H9 (cell line): ENCODE data around the gene ESPL1. TPM values are rescaled to one million over a fixed set of nuclear protein-coding genes. Genes with fewer than 3 reads are reported as not detected.

ENCODE experiments used
- DNase-seq: peaks from one replicate; pipeline ENCODE4 v3.0.0-alpha.2; 2017
- H2AFZ ChIP-seq: one replicate; pipeline ENCODE4 v1.6.1; 2013; ENCODE audit warnings: mild to moderate bottlenecking, low read length, control low read depth, moderate library complexity
- H2AK5ac ChIP-seq: 2 replicates; pipeline ENCODE4 v1.6.1; 2013; ENCODE audit warnings: low read length, control low read depth, mixed read lengths; ENCODE audit not compliant: insufficient read length
- H2BK120ac ChIP-seq: one replicate; pipeline ENCODE4 v1.6.1; 2013; ENCODE audit warnings: low read depth, mild to moderate bottlenecking, low read length, control low read depth, inconsistent platforms; ENCODE audit not compliant: poor library complexity, severe bottlenecking
- H2BK12ac ChIP-seq: 2 replicates; pipeline ENCODE4 v1.6.1; 2013; ENCODE audit warnings: low read length, control low read depth, mixed read lengths, low read depth; ENCODE audit not compliant: insufficient read length
- H2BK15ac ChIP-seq: 2 replicates; pipeline ENCODE4 v1.6.1; 2013; ENCODE audit warnings: low read depth, low read length, control low read depth
- H2BK20ac ChIP-seq: one replicate; pipeline ENCODE4 v1.6.1; 2013; ENCODE audit warnings: low read depth, mild to moderate bottlenecking, low read length, control low read depth, inconsistent platforms; ENCODE audit not compliant: poor library complexity, severe bottlenecking
- H2BK5ac ChIP-seq: 2 replicates; pipeline ENCODE4 v1.6.1; 2013; ENCODE audit warnings: low read length, control low read depth, mixed read lengths; ENCODE audit not compliant: insufficient read length
- H3K14ac ChIP-seq: 2 replicates; pipeline ENCODE4 v1.6.1; 2013; ENCODE audit warnings: low read length, control low read depth; ENCODE audit not compliant: insufficient read depth
- H3K18ac ChIP-seq: 2 replicates; pipeline ENCODE4 v1.6.1; 2013; ENCODE audit warnings: low read depth, mild to moderate bottlenecking, mixed read lengths, low read length, control low read depth; ENCODE audit not compliant: insufficient read length
- H3K23ac ChIP-seq: 2 replicates; pipeline ENCODE4 v1.6.1; 2013; ENCODE audit warnings: low read length, control low read depth, mixed read lengths, low read depth; ENCODE audit not compliant: insufficient read length
- H3K23me2 ChIP-seq: 2 replicates; pipeline ENCODE4 v1.6.1; 2013; ENCODE audit warnings: low read depth, mild to moderate bottlenecking, mixed read lengths, low read length, control low read depth; ENCODE audit not compliant: insufficient read length, poor library complexity, severe bottlenecking
- H3K27ac ChIP-seq: 2 replicates; pipeline ENCODE4 v1.5.1; 2013; ENCODE audit warnings: low read length, control low read depth, mixed read lengths, low read depth; ENCODE audit not compliant: insufficient read length
- H3K27me3 ChIP-seq: 2 replicates; pipeline ENCODE4 v1.6.1; 2013; ENCODE audit warnings: low read length, control low read depth, inconsistent platforms; ENCODE audit not compliant: insufficient read depth
- H3K4ac ChIP-seq: 2 replicates; pipeline ENCODE4 v1.6.1; 2013; ENCODE audit warnings: low read depth, mild to moderate bottlenecking, control low read depth, inconsistent platforms, low read length, moderate library complexity
- H3K4me1 ChIP-seq: 2 replicates; pipeline ENCODE4 v1.6.1; 2013; ENCODE audit warnings: low read length, control low read depth, inconsistent platforms; ENCODE audit not compliant: insufficient read depth
- H3K4me2 ChIP-seq: 2 replicates; pipeline ENCODE4 v1.6.1; 2013; ENCODE audit warnings: low read length, control low read depth, mixed read lengths; ENCODE audit not compliant: insufficient read length, insufficient read depth
- H3K56ac ChIP-seq: 2 replicates; pipeline ENCODE4 v1.6.1; 2013; ENCODE audit warnings: low read depth, mild to moderate bottlenecking, mixed read lengths, low read length, control low read depth; ENCODE audit not compliant: insufficient read length
- H3K79me1 ChIP-seq: 2 replicates; pipeline ENCODE4 v1.6.1; 2013; ENCODE audit warnings: low read depth, mild to moderate bottlenecking, moderate library complexity, low read length, control low read depth, inconsistent platforms; ENCODE audit not compliant: insufficient read depth, poor library complexity, severe bottlenecking
- H3K79me2 ChIP-seq: 2 replicates; pipeline ENCODE4 v1.6.1; 2013; ENCODE audit warnings: low read length, control low read depth, inconsistent platforms; ENCODE audit not compliant: insufficient read depth
- H3K9ac ChIP-seq: 2 replicates; pipeline ENCODE4 v1.6.1; 2013; ENCODE audit warnings: low read length, control low read depth, mixed read lengths; ENCODE audit not compliant: insufficient read length; ENCODE audit errors: extremely low read depth
- H3K9me3 ChIP-seq: one replicate; pipeline ENCODE4 v1.6.1; 2013; ENCODE audit warnings: low read depth, low read length, inconsistent platforms; ENCODE audit not compliant: control insufficient read depth
- H3T11ph ChIP-seq: one replicate; pipeline ENCODE4 v1.6.1; 2013; ENCODE audit warnings: mild to moderate bottlenecking, low read length, control low read depth, inconsistent platforms
- H4K20me1 ChIP-seq: one replicate; pipeline ENCODE4 v1.6.1; 2013; ENCODE audit not compliant: control insufficient read depth, insufficient read length, insufficient read depth
- H4K5ac ChIP-seq: 2 replicates; pipeline ENCODE4 v1.6.1; 2013; ENCODE audit warnings: low read depth, mild to moderate bottlenecking, mixed read lengths, low read length, control low read depth; ENCODE audit not compliant: insufficient read length
- H4K8ac ChIP-seq: replicated peaks from 2 replicates; pipeline ENCODE4 v1.6.1; 2013; ENCODE audit warnings: low read length, control low read depth, mixed read lengths, low read depth; ENCODE audit not compliant: insufficient read length
- H4K91ac ChIP-seq: 2 replicates; pipeline ENCODE4 v1.6.1; 2013; ENCODE audit warnings: low read depth, mild to moderate bottlenecking, moderate library complexity, mixed read lengths, low read length, control low read depth; ENCODE audit not compliant: insufficient read length
- H3K27ac Mint-ChIP-seq, 3 experiments: 2 replicates in 2 of 3; 3 replicates in 1 of 3; pipeline ENCODE4 v1.8.0; 2020 to 2021; ENCODE audit warnings: mixed read lengths in 3 of 3, mild to moderate bottlenecking in 1 of 3, moderate library complexity in 1 of 3
- H3K27me3 Mint-ChIP-seq: 2 replicates; pipeline ENCODE4 v1.8.0; 2021; ENCODE audit warnings: low read depth, mild to moderate bottlenecking, moderate library complexity, mixed read lengths
- H3K36me3 Mint-ChIP-seq, 3 experiments: 2 replicates in 2 of 3; 3 replicates in 1 of 3; pipeline ENCODE4 v1.8.0; 2020 to 2021; ENCODE audit warnings: low read depth in 3 of 3, mixed read lengths in 3 of 3; ENCODE audit not compliant: insufficient read depth in 1 of 3
- H3K4me1 Mint-ChIP-seq, 2 experiments: 2 replicates each; pipeline ENCODE4 v1.8.0; 2020; ENCODE audit warnings: mixed read lengths in 2 of 2
- H3K4me3 Mint-ChIP-seq, 2 experiments: 2 replicates in 1 of 2; 3 replicates in 1 of 2; pipeline ENCODE4 v1.8.0; 2020 to 2021; ENCODE audit warnings: mild to moderate bottlenecking in 2 of 2, mixed read lengths in 2 of 2, moderate library complexity in 1 of 2
- H3K9me3 Mint-ChIP-seq, 2 experiments: 2 replicates in 1 of 2; 3 replicates in 1 of 2; pipeline ENCODE4 v1.8.0; 2020; ENCODE audit warnings: mild to moderate bottlenecking in 2 of 2, mixed read lengths in 2 of 2, moderate library complexity in 1 of 2
- CTCF ChIP-seq: fragments of 200-600 bp; sonication (generic); conservative IDR thresholded peaks from 3 replicates; pipeline ENCODE4 v1.8.0; 2021; ENCODE audit warnings: antibody characterized with exemption, mild to moderate bottlenecking
- WGBS: extraction: QIAGEN DNeasy Blood & Tissue Kit; methylation state at CpG from one replicate; pipeline ENCODE4 v1.1.7; 2013; ENCODE audit warnings: missing lambda C conversion rate, low lambda C conversion rate, mixed read lengths; ENCODE audit not compliant: insufficient read length; ENCODE audit errors: extremely low coverage; 5-methylcytosine and 5-hydroxymethylcytosine counted together
- total RNA-seq: library from RNA; stranded (reverse); gene quantifications from 2 replicates; pipeline ENCODE4 v1.2.1, GENCODE V29; 2021

The ESPL1 gene
- total RNA-seq, 1 experiment from 2014 or later, result 43.2 TPM

GRCh38 chr12:53324779-53325510 is 56.8 kb downstream of the ESPL1 start:
- Histone ChIP-seq H3K4me2 (peak overlapping the region; percentile 67), H2AFZ (no peak overlapping the region), H3K79me2 (no peaks in the 10 kb centered on the region), H3K23ac (no peak overlapping the region), H3K23me2 (peaks cover 20% of the 10 kb centered on the region), H3K4me1 (no peaks in the 10 kb centered on the region), H3K27me3 (peaks cover 13% of the 10 kb centered on the region; the same call in 1 of the 2 replicates), H4K8ac (no peak overlapping the region), H4K20me1 (no peaks in the 10 kb centered on the region), H3K4ac (no peak overlapping the region), H4K91ac (no peak overlapping the region), H3K79me1 (no peaks in the 10 kb centered on the region), H3K56ac (no peak overlapping the region), H3K14ac (peak overlapping the region; percentile 52; the same call in 1 of the 2 replicates), H2BK15ac (no peak overlapping the region), H2BK5ac (no peak overlapping the region), H2BK12ac (no peak overlapping the region), H3K9ac (no peak overlapping the region), H4K5ac (no peak overlapping the region), H2BK20ac (no peak overlapping the region), H3K18ac (peak overlapping the region; percentile 60), H3T11ph (no peak overlapping the region), H2AK5ac (no peak overlapping the region), H3K9me3 (no peaks in the 10 kb centered on the region), H2BK120ac (no peak overlapping the region), H3K27ac (no peak overlapping the region)
- Mint-ChIP-seq H3K36me3 (peaks cover 0 to 4% (median 3%) of the 10 kb centered on the region in 3 experiments; a peak in 4 of 7 replicates), H3K27ac (peak overlapping the region in 2 of 3 experiments; percentile 18 to 89; a peak in 1 of 7 replicates), H3K4me3 (peak overlapping the region; percentile 55 to 82), H3K27me3 (peaks cover 71% of the 10 kb centered on the region), H3K9me3 (no peaks in the 10 kb centered on the region; a peak in 1 of 5 replicates), H3K4me1 (peaks cover 29 to 48% of the 10 kb centered on the region in 2 experiments)
- TF ChIP-seq CTCF, result peak; percentile 79
- DNase-seq, result peak; percentile 91
- no CpG with 5 or more reads among the region's 69 CpGs for WGBS
